ENCODE measurements around the gene GPR108.
A peak's percentile ranks its signal among the peaks of the same experiment; 100 is the strongest.
"Not testable (repeated sequence)": the region's sequence is repeated elsewhere in the genome, so short reads cannot be mapped to it uniquely, and the experiment has no call there.

Gene GPR108

GRCh38 chr19:6737284-6737872 is at the start of gene GPR108:
GPR108 (minus strand) TSS chr19:6737580; CDS start chr19:6737576, 4 bp downstream.
- peak; percentile 99 for DNase-seq

GRCh38 chr19:6779206-6779605 is 41.8 kb upstream of the GPR108 start:
- no peak for DNase-seq

- DNase-seq, result no peak
Observed at GRCh38 chr19:6778386-6778785, 41.0 kb upstream of the GPR108 start.

GRCh38 chr19:6777434-6777833 is 40.1 kb upstream of the GPR108 start:
- no peak for DNase-seq

- no peak for DNase-seq
Observed at GRCh38 chr19:6776999-6777398, 39.6 kb upstream of the GPR108 start.

GRCh38 chr19:6776045-6776444 is 38.7 kb upstream of the GPR108 start:
- not testable (repeated sequence) for DNase-seq

- DNase-seq, result no peak
Observed at GRCh38 chr19:6774821-6775707, 37.7 kb upstream of the GPR108 start.

- no peak for DNase-seq
Observed at GRCh38 chr19:6773323-6773931, 36.0 kb upstream of the GPR108 start.

- DNase-seq, result no peak
Observed at GRCh38 chr19:6772866-6773322, 35.5 kb upstream of the GPR108 start.

GRCh38 chr19:6772028-6772865 is 34.9 kb upstream of the GPR108 start, which contains the start of gene VAV1:
VAV1 (plus strand) TSS chr19:6772708; CDS start chr19:6772808, 100 bp downstream.
- DNase-seq, result no peak

- not testable (repeated sequence) for DNase-seq
Observed at GRCh38 chr19:6771648-6772027, 34.3 kb upstream of the GPR108 start.

GRCh38 chr19:6769006-6769619 is 31.7 kb upstream of the GPR108 start:
- DNase-seq, result no peak

GRCh38 chr19:6768236-6768785 is 30.9 kb upstream of the GPR108 start:
- DNase-seq, result no peak

GRCh38 chr19:6767357-6768235 is 30.2 kb upstream of the GPR108 start, which contains the start of gene SH2D3A:
SH2D3A (minus strand) TSS chr19:6767435; CDS start chr19:6763748, 3,687 bp downstream.
- no peak for DNase-seq

- no peak for DNase-seq
Observed at GRCh38 chr19:6767081-6767356, 29.6 kb upstream of the GPR108 start.

GRCh38 chr19:6766357-6767080 is 29.1 kb upstream of the GPR108 start:
- no peak for DNase-seq

GRCh38 chr19:6765738-6766356 is 28.5 kb upstream of the GPR108 start:
- DNase-seq, result no peak

- not testable (repeated sequence) for DNase-seq
Observed at GRCh38 chr19:6762253-6762797, 24.9 kb upstream of the GPR108 start.

GRCh38 chr19:6761053-6761676 is 23.8 kb upstream of the GPR108 start:
- no peak for DNase-seq
